Epidermal melanocyte (primary cell): Measurements from ENCODE around the gene ANKS4B.
A peak's percentile ranks its signal among the peaks of the same experiment; 100 is the strongest.
"Not testable (repeated sequence)": the region's sequence is repeated elsewhere in the genome, so short reads cannot be mapped to it uniquely, and the experiment has no call there.

ENCODE experiments used
- DNase-seq: peaks from one replicate; pipeline ENCODE4 v3.0.0; 2011; ENCODE audit warnings: low spot score; ENCODE audit not compliant: insufficient read length

ANKS4B gene

DNA sequence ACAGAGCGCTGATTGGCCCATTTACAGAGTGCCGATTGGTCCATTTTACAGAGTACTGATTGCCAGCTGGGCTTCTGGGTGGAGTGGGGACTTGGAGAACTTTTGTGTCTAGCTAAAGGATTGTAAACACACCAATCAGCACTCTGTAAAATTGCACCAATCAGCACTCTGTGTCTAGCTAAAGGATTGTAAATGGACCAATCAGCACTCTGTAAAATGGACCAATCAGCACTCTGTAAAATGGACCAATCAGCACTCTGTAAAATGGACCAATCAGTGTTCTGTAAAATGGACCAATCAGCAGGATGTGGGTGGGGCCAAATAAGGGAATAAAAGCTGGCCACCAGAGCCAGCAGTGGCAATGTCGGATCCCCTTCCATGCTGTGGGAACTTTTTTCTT lies 56.3 kb downstream of the ANKS4B start:
- DNase-seq: not testable (repeated sequence)

GRCh38 chr16:21300309-21301167 lies 67.0 kb downstream of the ANKS4B start:
- peak; percentile 95 for DNase-seq

DNA sequence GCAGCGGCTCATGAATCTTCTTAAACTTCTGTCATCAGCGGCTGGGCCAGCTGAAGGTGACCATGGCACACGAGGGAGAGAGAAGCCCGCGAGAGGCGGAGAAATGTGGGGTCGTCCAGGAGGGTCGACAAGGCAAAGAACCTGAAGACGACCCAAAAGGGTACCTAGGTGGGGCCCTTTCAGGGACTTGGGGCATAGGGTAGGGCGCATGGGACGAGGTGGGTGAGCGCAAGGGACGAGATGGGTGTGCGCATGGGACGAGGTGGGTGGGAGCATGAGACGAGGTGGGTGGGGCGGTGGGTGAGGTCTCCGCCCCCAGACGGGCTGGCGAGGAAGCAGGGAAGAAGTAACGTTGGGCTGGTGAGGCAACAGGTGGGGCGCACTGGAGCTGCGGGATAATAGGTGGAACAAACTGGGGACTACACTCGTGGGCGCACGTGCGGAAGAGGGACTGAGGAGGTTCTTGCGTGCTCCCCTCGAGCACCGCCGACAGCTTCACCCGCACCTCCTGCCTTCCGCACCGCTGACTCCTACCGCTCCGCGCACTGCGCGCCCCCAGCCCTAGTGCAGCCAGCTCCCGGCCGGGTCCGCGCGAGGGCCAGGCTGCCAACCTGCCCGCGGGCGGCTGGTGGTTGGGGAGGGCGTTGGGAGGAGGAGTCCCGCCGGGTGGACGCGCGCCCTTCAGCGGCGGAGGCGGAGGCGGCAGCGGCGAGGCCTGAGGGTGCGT lies 67.8 kb downstream of the ANKS4B start:
- peak; percentile 49 for DNase-seq

GRCh38 chr16:21301895-21302291 lies 68.4 kb downstream of the ANKS4B start:
- no peak for DNase-seq

- no peak for DNase-seq
These were observed 69.0 kb downstream of the ANKS4B start for GRCh38 chr16:21302454-21302853.

DNA sequence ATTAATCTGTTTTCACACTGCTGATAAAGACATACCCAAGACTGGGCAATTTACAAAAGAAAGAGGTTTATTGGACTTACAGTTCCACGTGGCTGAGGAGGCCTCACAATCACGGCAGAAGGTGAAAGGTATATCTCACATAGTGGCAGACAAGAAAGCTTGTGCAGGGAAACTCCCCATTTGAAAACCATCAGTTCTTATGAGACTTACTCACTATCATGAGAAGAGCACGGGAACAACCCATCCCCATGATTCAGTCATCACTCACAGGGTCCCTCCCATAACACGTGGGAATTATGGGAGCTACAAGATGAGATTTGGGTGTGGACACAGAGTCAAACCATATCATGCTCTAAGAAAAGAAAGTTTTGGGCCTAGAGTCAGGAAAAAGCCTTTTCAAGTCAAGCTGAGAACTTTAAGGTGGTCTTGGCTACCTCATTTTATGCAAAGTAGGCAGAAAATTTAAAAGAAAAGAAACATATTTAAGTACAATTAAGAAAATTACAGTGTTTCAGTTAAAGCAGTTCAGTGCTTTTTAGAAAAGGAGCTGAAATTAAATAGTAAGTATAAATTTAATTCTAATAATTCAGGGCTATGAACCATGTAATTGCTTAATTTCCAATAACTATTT lies 69.5 kb downstream of the ANKS4B start:
- DNase-seq: no peak
